Uterus (tissue), 4 donors: Measurements from ENCODE around the gene DDX19B. TPM values are rescaled to one million over a fixed set of nuclear protein-coding genes. Genes with fewer than 3 reads are reported as not detected.
"Not testable (repeated sequence)": the region's sequence is repeated elsewhere in the genome, so short reads cannot be mapped to it uniquely, and the experiment has no call there.

ENCODE experiments used
- DNase-seq, 2 donors: peaks; one replicate each; pipeline ENCODE4 v3.0.0-alpha.2; 2019 to 2020
- H3K27ac ChIP-seq, 2 donors: fragments of 200-600 bp; sonication (generic); 1 replicate in 1 of 2; 2 replicates in 1 of 2; pipeline ENCODE4 v1.5.1; 2016 to 2018
- H3K27me3 ChIP-seq, 2 donors: fragments of 200-600 bp; sonication (generic); one replicate each; pipeline ENCODE4 v1.5.1; 2018 to 2019; ENCODE audit warnings: control low read depth in 1 of 2
- H3K36me3 ChIP-seq, 2 donors: fragments of 200-600 bp; sonication (generic); one replicate each; pipeline ENCODE4 v1.5.1; 2019; ENCODE audit warnings: control low read depth in 1 of 2
- H3K4me1 ChIP-seq, 2 donors: fragments of 200-600 bp; sonication (generic); one replicate each; pipeline ENCODE4 v1.5.1; 2018 to 2019; ENCODE audit warnings: control low read depth in 1 of 2
- H3K4me3 ChIP-seq, 2 donors: fragments of 200-600 bp; sonication (generic); 1 replicate in 1 of 2; 2 replicates in 1 of 2; pipeline ENCODE4 v1.5.1; 2018 to 2019; ENCODE audit warnings: mild to moderate bottlenecking in 1 of 2
- H3K9me3 ChIP-seq, 2 donors: fragments of 200-600 bp; sonication (generic); one replicate each; pipeline ENCODE4 v1.5.1; 2019; ENCODE audit warnings: control low read depth in 1 of 2
- POLR2A ChIP-seq, 2 donors: fragments of 450-650 bp; IDR thresholded peaks; one replicate each; pipeline ENCODE4 v1.6.1; 2016; ENCODE audit warnings: antibody characterized with exemption in 2 of 2, mild to moderate bottlenecking in 1 of 2, moderate library complexity in 1 of 2
- intact Hi-C: fragments of 100-400 bp; cut with DNase I; formaldehyde crosslinking; loops from one replicate; pipeline ENCODE4 v1.15.1; 2023; ENCODE audit warnings: low total_unique reads
- total RNA-seq, 4 donors: library from RNA; depleted of rRNA in 3 of 4; stranded (reverse); fragments of >200 nt in 3 of 4; gene quantifications; one replicate each; pipeline versions ENCODE4 v1.1.0 to v1.2.4, GENCODE V29; 2014 to 2023
- TF ChIP-seq, protein P1 (sequence below), 4 experiments: fragments of 200-600 bp in 2 of 4; fragments of 450-650 bp in 2 of 4; sonication (generic) in 2 of 4; IDR thresholded peaks; one replicate each; pipeline ENCODE4 v1.5.1; 2016 to 2019; ENCODE audit warnings: antibody characterized with exemption in 4 of 4, mild to moderate bottlenecking in 2 of 4, moderate library complexity in 1 of 4
- donor health status: DM: yes; HTN: yes; CAD: no.

Gene DDX19B
- total RNA-seq, 4 donors from 2014 or later, result 10.6 to 77.6 (median 25.4) TPM

DNA sequence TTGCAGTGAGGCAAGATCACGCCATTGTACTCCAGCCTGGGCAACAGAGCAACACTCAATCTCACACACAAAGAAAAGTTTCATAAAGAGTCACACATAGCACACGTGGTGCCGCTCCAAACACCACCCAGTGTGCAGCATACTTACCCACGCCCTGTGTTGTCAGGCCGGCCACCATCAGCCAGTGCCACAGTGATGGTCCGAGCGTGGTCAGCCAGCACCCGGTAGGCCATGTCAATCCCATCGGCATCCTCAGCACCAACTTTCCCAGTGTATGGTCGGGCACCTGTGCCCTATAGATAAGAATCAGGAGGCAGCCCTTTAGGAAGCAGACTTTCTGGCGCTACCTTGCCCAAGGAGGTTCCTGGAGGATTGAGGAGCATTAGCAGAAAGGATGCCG, 29.5 kb upstream of the DDX19B start:
- DNase-seq, result no peak
- intact Hi-C loops, result no loop called here
- Histone ChIP-seq H3K4me3 (no peak overlapping the region), H3K27me3 (no peaks in the 10 kb centered on the region), H3K4me1 (no peaks in the 10 kb centered on the region), H3K36me3 (no peaks in the 10 kb centered on the region), H3K27ac (no peak overlapping the region), H3K9me3 (no peaks in the 10 kb centered on the region)
- TF ChIP-seq, protein P1, sequence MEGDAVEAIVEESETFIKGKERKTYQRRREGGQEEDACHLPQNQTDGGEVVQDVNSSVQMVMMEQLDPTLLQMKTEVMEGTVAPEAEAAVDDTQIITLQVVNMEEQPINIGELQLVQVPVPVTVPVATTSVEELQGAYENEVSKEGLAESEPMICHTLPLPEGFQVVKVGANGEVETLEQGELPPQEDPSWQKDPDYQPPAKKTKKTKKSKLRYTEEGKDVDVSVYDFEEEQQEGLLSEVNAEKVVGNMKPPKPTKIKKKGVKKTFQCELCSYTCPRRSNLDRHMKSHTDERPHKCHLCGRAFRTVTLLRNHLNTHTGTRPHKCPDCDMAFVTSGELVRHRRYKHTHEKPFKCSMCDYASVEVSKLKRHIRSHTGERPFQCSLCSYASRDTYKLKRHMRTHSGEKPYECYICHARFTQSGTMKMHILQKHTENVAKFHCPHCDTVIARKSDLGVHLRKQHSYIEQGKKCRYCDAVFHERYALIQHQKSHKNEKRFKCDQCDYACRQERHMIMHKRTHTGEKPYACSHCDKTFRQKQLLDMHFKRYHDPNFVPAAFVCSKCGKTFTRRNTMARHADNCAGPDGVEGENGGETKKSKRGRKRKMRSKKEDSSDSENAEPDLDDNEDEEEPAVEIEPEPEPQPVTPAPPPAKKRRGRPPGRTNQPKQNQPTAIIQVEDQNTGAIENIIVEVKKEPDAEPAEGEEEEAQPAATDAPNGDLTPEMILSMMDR (IDR thresholded peaks at IDR 0.05), result no peak
- TF ChIP-seq POLR2A (IDR thresholded peaks at IDR 0.05), result no peak

DNA sequence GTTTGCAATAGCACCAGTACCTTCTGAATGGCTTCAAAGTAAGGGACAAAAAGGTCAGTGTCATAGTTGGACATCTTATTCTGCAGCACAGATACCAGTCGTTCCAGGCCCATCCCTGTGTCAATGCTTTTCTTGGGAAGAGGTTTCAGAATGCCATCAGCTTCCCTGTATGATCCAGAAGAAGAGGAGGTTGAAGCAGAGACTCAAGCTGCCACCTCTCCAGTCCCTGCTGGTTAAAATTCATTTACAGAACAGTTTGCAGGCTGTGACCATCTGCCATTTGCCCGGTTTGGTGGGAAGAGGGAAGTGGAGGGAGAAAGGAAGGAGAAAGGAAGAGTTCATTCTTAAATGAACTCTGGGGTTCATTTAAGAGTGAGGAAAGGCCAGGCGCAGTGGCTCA, 28.8 kb upstream of the DDX19B start:
- Histone ChIP-seq H3K36me3 (no peaks in the 10 kb centered on the region), H3K27me3 (no peaks in the 10 kb centered on the region), H3K9me3 (no peaks in the 10 kb centered on the region), H3K27ac (no peak overlapping the region), H3K4me1 (no peaks in the 10 kb centered on the region), H3K4me3 (no peak overlapping the region)
- DNase-seq, result no peak
- intact Hi-C loops, result no loop called here
- TF ChIP-seq, protein P1 (IDR thresholded peaks at IDR 0.05), result no peak
- no peak for TF ChIP-seq POLR2A (IDR thresholded peaks at IDR 0.05)

DNA sequence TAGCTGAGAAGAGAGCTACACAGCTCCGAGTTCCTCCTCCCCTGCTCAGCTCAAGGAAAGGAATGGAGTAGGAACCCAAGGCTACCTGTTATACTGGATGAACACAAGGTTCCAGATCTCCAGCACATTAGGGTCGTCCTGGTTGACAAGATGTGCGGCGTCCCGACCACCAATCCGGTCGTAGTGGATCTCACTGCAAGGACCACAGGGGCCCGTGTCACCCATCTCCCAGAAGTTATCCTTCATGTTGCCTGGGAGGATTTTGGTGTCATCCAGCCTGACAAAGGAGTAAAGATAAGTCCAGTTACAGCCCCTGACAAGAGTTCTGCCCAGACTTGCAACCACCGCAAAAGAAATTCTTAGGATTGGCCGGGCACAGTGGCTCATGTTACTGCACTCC, 27.3 kb upstream of the DDX19B start:
- Histone ChIP-seq H3K4me3 (no peak overlapping the region), H3K27me3 (no peaks in the 10 kb centered on the region), H3K27ac (no peak overlapping the region), H3K36me3 (no peaks in the 10 kb centered on the region), H3K4me1 (no peaks in the 10 kb centered on the region), H3K9me3 (no peaks in the 10 kb centered on the region)
- TF ChIP-seq, protein P1 (IDR thresholded peaks at IDR 0.05), result no peak
- TF ChIP-seq POLR2A (IDR thresholded peaks at IDR 0.05), result no peak
- DNase-seq, result no peak
- intact Hi-C loops, result no loop called here

DNA sequence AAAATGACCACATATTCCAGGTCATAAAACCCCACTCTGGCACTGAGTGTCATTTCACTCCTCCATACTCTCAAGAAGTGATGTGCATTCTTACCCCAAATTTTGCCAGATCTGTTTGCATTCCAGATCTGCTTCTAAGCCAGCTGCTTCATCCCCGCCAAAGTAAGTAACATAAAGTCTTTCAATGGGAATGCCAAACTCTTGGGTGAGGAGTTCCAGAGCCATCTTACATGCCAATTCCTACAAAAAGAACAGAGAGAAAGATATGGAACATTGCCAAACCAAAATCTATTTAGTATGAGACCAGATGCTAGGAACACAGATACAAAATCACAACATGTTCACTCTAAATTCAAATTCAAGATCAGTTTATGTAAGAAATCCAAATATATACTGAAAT, 22.6 kb upstream of the DDX19B start:
- no peaks in the 10 kb centered on the region for H3K4me1 ChIP-seq
- H3K27me3 ChIP-seq, result no peaks in the 10 kb centered on the region
- H3K27ac ChIP-seq, result no peak overlapping the region
- intact Hi-C loops, result no loop called here
- no peak for DNase-seq
- no peak overlapping the region for H3K4me3 ChIP-seq
- TF ChIP-seq, protein P1 (IDR thresholded peaks at IDR 0.05), result no peak
- TF ChIP-seq POLR2A (IDR thresholded peaks at IDR 0.05), result no peak
- H3K9me3 ChIP-seq, result no peaks in the 10 kb centered on the region
- no peaks in the 10 kb centered on the region for H3K36me3 ChIP-seq

DNA sequence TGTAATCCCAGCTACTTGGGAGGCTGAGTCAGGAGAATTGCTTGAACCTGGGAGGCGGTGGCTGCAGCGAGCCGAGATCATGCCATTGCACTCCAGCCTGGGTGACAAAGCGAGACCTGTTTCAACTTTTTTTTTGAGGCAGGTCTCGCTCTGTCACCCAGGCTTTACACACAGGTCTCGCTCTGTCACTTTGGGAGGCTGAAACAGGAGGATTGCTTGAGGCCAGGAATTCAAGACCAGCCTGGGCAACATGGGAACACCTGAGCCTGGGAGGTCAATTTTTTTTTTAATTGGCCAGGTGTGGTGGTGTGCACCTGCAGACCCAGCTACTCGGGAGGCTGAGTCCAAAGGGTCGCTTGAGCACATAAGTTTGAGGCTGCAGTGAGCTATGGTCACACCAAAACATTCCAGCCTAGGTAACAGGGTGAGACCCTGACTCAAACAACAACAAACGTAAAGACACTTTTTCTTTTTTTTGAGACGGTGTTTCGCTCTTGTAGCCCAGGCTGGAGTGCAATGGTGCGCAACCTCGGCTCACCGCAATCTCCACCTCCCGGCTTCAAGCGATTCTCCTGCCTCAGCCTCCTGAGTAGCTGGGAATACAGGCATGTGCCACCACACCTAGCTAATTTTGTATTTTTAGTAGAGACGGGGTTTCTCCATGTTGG, 11.5 kb upstream of the DDX19B start:
- DNase-seq, H3K4me3 ChIP-seq, H3K36me3 ChIP-seq, H3K27me3 ChIP-seq, H3K27ac ChIP-seq, intact Hi-C loops, H3K9me3 ChIP-seq, H3K4me1 ChIP-seq: not testable (repeated sequence)
